K562 (cell line): ENCODE measurements around the gene MAGI1. TPM values are rescaled to one million over a fixed set of nuclear protein-coding genes. Genes with fewer than 3 reads are reported as not detected.

Source experiments
- ATAC-seq: fragments of 200-7000 bp; cut with Tn5 transposase; 3 replicates; pipeline ENCODE4 v1.9.1; 2020; ENCODE audit warnings: moderate library complexity
- BruUV-seq: library from RNA; stranded (reverse); fragments of 400-500 nt; replicated peaks from 2 replicates; lab custom pipeline; 2021; lab: Mats Ljungman, UMichigan
- CTCF ChIA-PET: fragments of 300-600 bp; formaldehyde crosslinking; extraction: SDS; loops from one replicate; lab custom pipeline; 2021; ENCODE audit warnings: low intra/inter-chr PET ratio; lab: Yijun Ruan, JAX
- POLR2A ChIA-PET: fragments of 300-600, 350-650 bp; sonication (Branson Sonifier 250); formaldehyde crosslinking; extraction: SDS; loops from one replicate; lab custom pipeline; 2021; ENCODE audit warnings: antibody characterized with exemption, inconsistent platforms; lab: Yijun Ruan, JAX
- DNase-seq, 4 experiments: peaks; one replicate each; pipeline versions ENCODE4 v3.0.0 to v3.0.0-alpha.2; 2011 to 2018; ENCODE audit warnings: low spot score in 3 of 4, mixed read lengths in 3 of 4; ENCODE audit errors: extremely low read depth in 1 of 4
- FAIRE-seq: peaks from 2 replicates; lab custom pipeline; 2011; peaks lifted over from hg19 to GRCh38; lab: Jason Lieb, UNC
- H2AFZ ChIP-seq: 2 replicates; pipeline ENCODE4 v1.6.0; 2011; ENCODE audit warnings: low read depth, low read length, control low read depth, inconsistent platforms
- H3K27ac ChIP-seq: fragments of 200-600 bp; 3 replicates; pipeline ENCODE4 v1.8.0; 2011; ENCODE audit warnings: low read depth, mild to moderate bottlenecking, control low read depth, inconsistent platforms, low read length, moderate library complexity, mixed read lengths; ENCODE audit errors: extremely low read depth
- H3K27me3 ChIP-seq, 2 experiments: fragments of 300-600 bp in 1 of 2; 2 replicates in 1 of 2; 3 replicates in 1 of 2; pipeline versions ENCODE4 v1.6.0 to v1.8.0; 2011; ENCODE audit warnings: inconsistent platforms in 2 of 2, low read length in 2 of 2, mild to moderate bottlenecking in 1 of 2, mixed read lengths in 1 of 2, moderate library complexity in 1 of 2; ENCODE audit not compliant: control insufficient read depth in 2 of 2, insufficient read depth in 2 of 2
- H3K36me3 ChIP-seq: fragments of 300-600 bp; 3 replicates; pipeline ENCODE4 v1.8.0; 2011; ENCODE audit warnings: mild to moderate bottlenecking, low read length, inconsistent platforms; ENCODE audit not compliant: control insufficient read depth, insufficient read depth
- H3K4me1 ChIP-seq, 2 experiments: fragments of 200-600 bp in 1 of 2; replicated peaks in 1 of 2; 2 replicates in 1 of 2; 3 replicates in 1 of 2; pipeline versions ENCODE4 v1.5.1 to v1.8.0; 2011; ENCODE audit warnings: inconsistent platforms in 2 of 2, low read length in 2 of 2, mild to moderate bottlenecking in 1 of 2, mixed read lengths in 1 of 2, moderate library complexity in 1 of 2; ENCODE audit not compliant: control insufficient read depth in 2 of 2, insufficient read depth in 2 of 2
- H3K4me2 ChIP-seq: 2 replicates; pipeline ENCODE4 v1.6.1; 2011; ENCODE audit warnings: low read length, control low read depth, inconsistent platforms, mixed read lengths; ENCODE audit not compliant: insufficient read depth
- H3K4me3 ChIP-seq: fragments of 200-600 bp; sonication (generic), shearing (Covaris generic); 2 replicates; pipeline ENCODE4 v1.5.1; 2016; ENCODE audit warnings: control low read depth, inconsistent platforms
- H3K79me2 ChIP-seq: fragments of 200-600 bp; 3 replicates; pipeline ENCODE4 v1.8.0; 2011; ENCODE audit warnings: low read length, inconsistent platforms; ENCODE audit not compliant: control insufficient read depth, insufficient read depth
- H3K9ac ChIP-seq, 2 experiments: 2 replicates each; pipeline versions ENCODE4 v1.6.0 to v1.6.1; 2011; ENCODE audit warnings: low read depth in 2 of 2, low read length in 2 of 2, control low read depth in 1 of 2, inconsistent platforms in 1 of 2, mild to moderate bottlenecking in 1 of 2, mixed read lengths in 1 of 2; ENCODE audit not compliant: insufficient read depth in 1 of 2
- H3K9me1 ChIP-seq: one replicate; pipeline ENCODE4 v1.6.0; 2011; ENCODE audit warnings: inconsistent platforms, mild to moderate bottlenecking, low read length, moderate library complexity; ENCODE audit not compliant: control insufficient read depth, insufficient read depth
- H3K9me3 ChIP-seq: replicated peaks from 2 replicates; pipeline ENCODE4 v1.5.1; 2011; ENCODE audit warnings: low read depth, low read length, inconsistent platforms; ENCODE audit not compliant: control insufficient read depth, insufficient read depth
- H4K20me1 ChIP-seq: replicated peaks from 2 replicates; pipeline ENCODE4 v1.6.1; 2011; ENCODE audit warnings: low read length, inconsistent platforms, mixed read lengths; ENCODE audit not compliant: control insufficient read depth, insufficient read depth
- ARHGAP35 ChIP-seq: fragments of 450-650 bp; IDR thresholded peaks from 2 replicates; pipeline ENCODE4 v1.6.1; 2018; ENCODE audit not compliant: partially characterized antibody
- BACH1 ChIP-seq: fragments of 200-800 bp; sonication (Bioruptor generic); IDR thresholded peaks from 2 replicates; pipeline ENCODE4 v1.6.1; 2016; ENCODE audit warnings: missing genetic modification characterization, missing compliant biosample characterization
- CBX1 ChIP-seq: sonication (generic); IDR thresholded peaks from 2 replicates; pipeline ENCODE4 v1.6.1; 2016; ENCODE audit warnings: antibody characterized with exemption, low read depth, mild to moderate bottlenecking
- MIER1 ChIP-seq: fragments of 450-650 bp; IDR thresholded peaks from 2 replicates; pipeline ENCODE4 v1.6.1; 2016; ENCODE audit warnings: antibody characterized with exemption, mild to moderate bottlenecking, low read depth
- PHB2 ChIP-seq: fragments of 450-650 bp; IDR thresholded peaks from 2 replicates; pipeline ENCODE4 v1.6.1; 2017; ENCODE audit warnings: low read depth
- TBP ChIP-seq: optimal IDR thresholded peaks from 2 replicates; pipeline ENCODE3; 2011; ENCODE audit warnings: low read depth, low read length, improper control_type of control experiment
- YY1 ChIP-seq, 3 experiments: IDR thresholded peaks; 2 replicates each; pipeline ENCODE4 v1.6.1; 2011; ENCODE audit warnings: low read length in 2 of 3, mild to moderate bottlenecking in 2 of 3, moderate library complexity in 2 of 3, borderline replicate concordance in 1 of 3, control low read depth in 1 of 3, low read depth in 1 of 3; ENCODE audit not compliant: insufficient read depth in 3 of 3, insufficient replicate concordance in 2 of 3, control insufficient read depth in 1 of 3, insufficient read length in 1 of 3; ENCODE audit errors: extremely low read depth in 1 of 3
- ZNF311 ChIP-seq: fragments of 250-450 bp; sonication (Bioruptor Pico); IDR thresholded peaks from 2 replicates; pipeline ENCODE4 v1.4.0; 2020; ENCODE audit warnings: mild to moderate bottlenecking, moderate library complexity
- ZNF445 ChIP-seq: fragments of 250-450 bp; sonication (Bioruptor Pico); IDR thresholded peaks from 2 replicates; pipeline ENCODE4 v1.4.0; 2020; ENCODE audit warnings: low read depth, mild to moderate bottlenecking, moderate library complexity
- ZNF695 ChIP-seq: fragments of 450-650 bp; formaldehyde crosslinking; IDR thresholded peaks from 2 replicates; pipeline ENCODE4 v1.4.0; 2020; ENCODE audit warnings: mild to moderate bottlenecking, moderate library complexity
- ZNF77 ChIP-seq: fragments of 250-450 bp; sonication (Bioruptor Pico); IDR thresholded peaks from 2 replicates; pipeline ENCODE4 v1.5.0; 2020
- WGBS: fragments of 100-300 bp; shearing (Covaris generic); methylation state at CpG from one replicate; pipeline ENCODE4 v1.1.6; 2016; ENCODE audit warnings: low coverage, mixed read lengths; ENCODE audit not compliant: insufficient coverage; ENCODE audit errors: missing lambda C conversion rate; 5-methylcytosine and 5-hydroxymethylcytosine counted together
- in situ Hi-C: fragments of 300-500 bp; cut with MboI; formaldehyde crosslinking; loops from 4 replicates; pipeline ENCODE4 v1.15.0; 2018; ENCODE audit warnings: inconsistent platforms, mixed read lengths
- intact Hi-C: fragments of 100-400 bp; cut with micrococcal nuclease; formaldehyde crosslinking; loops from 2 replicates; pipeline ENCODE4 v1.14.2; 2022
- polyA plus RNA-seq, 8 experiments: library from polyadenylated mRNA; depleted of rRNA in 4 of 8; stranded (reverse) in 5 of 8; unstranded in 3 of 8; fragments of >200 nt; fragmentation: Nextera tagmentation in 2 of 8; fragmentation: Illumina TruSeq in 1 of 8; extraction: Ambion mirVana in 2 of 8; extraction: Trizol in 1 of 8; gene quantifications; 2 replicates each; pipeline versions ENCODE4 v1.2.1 to v1.2.3, GENCODE V29; 2011 to 2014; ENCODE audit warnings: inconsistent platforms in 1 of 8, missing spikeins in 1 of 8
- total RNA-seq, 7 experiments: library from RNA; depleted of rRNA in 6 of 7; stranded (reverse); fragments of >200 nt in 6 of 7; fragmentation: Illumina TruSeq in 2 of 7; extraction: Trizol in 2 of 7; gene quantifications; 2 replicates each; pipeline versions ENCODE4 v1.2.1 to v1.2.3, GENCODE V29; 2011 to 2021; ENCODE audit warnings: low replicate concordance in 1 of 7

The MAGI1 gene
- total and polyA plus RNA-seq, 9 of the 15 experiments (the other 6 are each of a cell fraction or from before 2014, with no cell fraction given), result 7.8 to 59.4 (median 43.2) TPM

- H3K4me2 ChIP-seq, result no peak overlapping the region
- no peaks in the 10 kb centered on the region for H3K36me3 ChIP-seq
- intact Hi-C loops, result no loop called here
- H3K9ac ChIP-seq, result no peak overlapping the region
- ChIA-PET POLR2A (no interaction called here), CTCF (no interaction called here)
- no peak overlapping the region for H2AFZ ChIP-seq
- H3K9me1 ChIP-seq, result no peaks in the 10 kb centered on the region
- WGBS, result 100% methylated on average over 1 of the region's 1 CpG
- no peaks in the 10 kb centered on the region for H3K27me3 ChIP-seq
- peaks cover 0 to 25% of the 10 kb centered on the region in 2 experiments; a peak in 4 of 5 replicates for H3K4me1 ChIP-seq
- H3K4me3 ChIP-seq, result no peak overlapping the region
- FAIRE-seq (no peak), ATAC-seq (no peak), DNase-seq (no peak)
- H3K79me2 ChIP-seq, result peaks cover 61% of the 10 kb centered on the region
- TF ChIP-seq ZNF695 (CRISPR knock-in tag) (no peak), ARHGAP35 (no peak), ZNF77 (CRISPR knock-in tag) (no peak), TBP (no peak), ZNF445 (CRISPR knock-in tag) (no peak), YY1 (IDR thresholded peaks at IDR 0.05; ENCODE audit: borderline replicate concordance in 1 of 3, control insufficient read depth in 1 of 3, extremely low read depth in 1 of 3, insufficient read depth in 3 of 3, insufficient read length in 1 of 3, insufficient replicate concordance in 2 of 3, low read depth in 1 of 3, low read length in 2 of 3) (no peak), MIER1 (no peak), PHB2 (no peak), CBX1 (no peak), BACH1 (tag) (no peak), ZNF311 (no peak)
- H3K27ac ChIP-seq, result no peak overlapping the region
- H3K9me3 ChIP-seq, result no peaks in the 10 kb centered on the region; the same call in 1 of the 2 replicates
- in situ Hi-C loops, result no loop called here
- no TSS peak for BruUV-seq
- no peaks in the 10 kb centered on the region for H4K20me1 ChIP-seq
Measured at GRCh38 chr3:65538101-65538500, 500.6 kb downstream of the MAGI1 start.
